ENCODE data around the gene CHCHD2.
"Not testable (repeated sequence)": the region's sequence is repeated elsewhere in the genome, so short reads cannot be mapped to it uniquely, and the experiment has no call there.

The CHCHD2 gene

GRCh38 chr7:56083150-56083785, 23.0 kb downstream of the CHCHD2 start:
- DNase-seq (ENCODE audit: low spot score): no peak

- DNase-seq (ENCODE audit: low spot score): no peak
Observed at GRCh38 chr7:56081626-56082340, 24.5 kb downstream of the CHCHD2 start.

- DNase-seq (ENCODE audit: low spot score): not testable (repeated sequence)
Observed at GRCh38 chr7:56080726-56081435, 25.4 kb downstream of the CHCHD2 start.

- no peak for DNase-seq (ENCODE audit: low spot score)
Observed at GRCh38 chr7:56079450-56080185, 26.7 kb downstream of the CHCHD2 start.

- DNase-seq (ENCODE audit: low spot score): no peak
Observed at GRCh38 chr7:56078196-56078595, 28.1 kb downstream of the CHCHD2 start.

GRCh38 chr7:56077681-56078080, 28.6 kb downstream of the CHCHD2 start:
- DNase-seq (ENCODE audit: low spot score): no peak

- DNase-seq (ENCODE audit: low spot score): peak; percentile 90
Observed at GRCh38 chr7:56074371-56074791, 31.9 kb downstream of the CHCHD2 start.

GRCh38 chr7:56066376-56066775, 39.9 kb downstream of the CHCHD2 start:
- DNase-seq (ENCODE audit: low spot score): not testable (repeated sequence)

GRCh38 chr7:56063882-56064625, 42.2 kb downstream of the CHCHD2 start, which contains the start of gene SUMF2:
Gene SUMF2 (plus strand): TSS chr7:56064286. CDS start chr7:56064312, 26 bp downstream.
- DNase-seq (ENCODE audit: low spot score): peak; percentile 91

GRCh38 chr7:56063500-56063881, 42.8 kb downstream of the CHCHD2 start:
- DNase-seq (ENCODE audit: low spot score): no peak

GRCh38 chr7:56062382-56062781, 43.9 kb downstream of the CHCHD2 start:
- DNase-seq (ENCODE audit: low spot score): peak; percentile 55

GRCh38 chr7:56053993-56054392, 52.3 kb downstream of the CHCHD2 start:
- no peak for DNase-seq (ENCODE audit: low spot score)

- no peak for DNase-seq (ENCODE audit: low spot score)
Observed at GRCh38 chr7:56053379-56053778, 52.9 kb downstream of the CHCHD2 start.
